OCI-LY1 (cell line): ENCODE results near the gene F7.

Experiments used
- EZH2 ChIP-seq: fragments of 200-600 bp; sonication (generic), shearing (Covaris generic); IDR thresholded peaks from 2 replicates; pipeline ENCODE4 v1.8.0; 2017; ENCODE audit warnings: borderline replicate concordance, mixed run types, mild to moderate bottlenecking, antibody characterized with exemption, low read length, moderate library complexity, mixed read lengths
- TF ChIP-seq, protein P1 (sequence below): fragments of 200-600 bp; sonication (generic), shearing (Covaris generic); IDR thresholded peaks from 2 replicates; pipeline ENCODE4 v1.5.1; 2017; ENCODE audit warnings: mild to moderate bottlenecking, antibody characterized with exemption, low read length, moderate library complexity, mixed read lengths

DNA sequence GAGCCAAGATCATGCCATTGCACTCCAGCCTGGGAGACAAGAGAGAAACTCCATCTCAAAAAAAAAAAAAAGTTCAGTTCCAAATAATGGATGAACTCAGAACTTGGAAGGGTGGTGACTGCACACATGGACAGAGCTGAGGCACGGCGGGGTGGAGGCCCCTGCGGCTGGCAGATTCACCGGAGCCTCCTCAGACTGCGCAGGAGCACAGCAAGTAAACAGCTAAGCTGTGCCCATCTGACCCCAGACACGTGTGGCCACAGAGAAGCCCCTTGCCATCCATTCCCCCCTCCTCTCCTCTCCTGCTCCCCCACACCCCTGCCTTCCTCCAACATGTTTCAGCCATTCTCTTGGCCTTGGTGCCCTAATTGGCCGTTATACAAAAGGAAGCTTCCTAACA, 37.3 kb downstream of the F7 start:
- TF ChIP-seq, protein P1, sequence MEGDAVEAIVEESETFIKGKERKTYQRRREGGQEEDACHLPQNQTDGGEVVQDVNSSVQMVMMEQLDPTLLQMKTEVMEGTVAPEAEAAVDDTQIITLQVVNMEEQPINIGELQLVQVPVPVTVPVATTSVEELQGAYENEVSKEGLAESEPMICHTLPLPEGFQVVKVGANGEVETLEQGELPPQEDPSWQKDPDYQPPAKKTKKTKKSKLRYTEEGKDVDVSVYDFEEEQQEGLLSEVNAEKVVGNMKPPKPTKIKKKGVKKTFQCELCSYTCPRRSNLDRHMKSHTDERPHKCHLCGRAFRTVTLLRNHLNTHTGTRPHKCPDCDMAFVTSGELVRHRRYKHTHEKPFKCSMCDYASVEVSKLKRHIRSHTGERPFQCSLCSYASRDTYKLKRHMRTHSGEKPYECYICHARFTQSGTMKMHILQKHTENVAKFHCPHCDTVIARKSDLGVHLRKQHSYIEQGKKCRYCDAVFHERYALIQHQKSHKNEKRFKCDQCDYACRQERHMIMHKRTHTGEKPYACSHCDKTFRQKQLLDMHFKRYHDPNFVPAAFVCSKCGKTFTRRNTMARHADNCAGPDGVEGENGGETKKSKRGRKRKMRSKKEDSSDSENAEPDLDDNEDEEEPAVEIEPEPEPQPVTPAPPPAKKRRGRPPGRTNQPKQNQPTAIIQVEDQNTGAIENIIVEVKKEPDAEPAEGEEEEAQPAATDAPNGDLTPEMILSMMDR = no peak
- TF ChIP-seq EZH2 = no peak
